Stimulated activated CD4-positive, alpha-beta T cell treated with anti-CD3 and anti-CD28 coated beads, Interleukin-15, amount 100 ng/mL, for 24 hours (primary cell): ENCODE results near the gene MORN1.

ENCODE experiments used
- DNase-seq: peaks from one replicate; pipeline ENCODE4 v3.0.0-alpha.2; 2020

MORN1 gene

DNA sequence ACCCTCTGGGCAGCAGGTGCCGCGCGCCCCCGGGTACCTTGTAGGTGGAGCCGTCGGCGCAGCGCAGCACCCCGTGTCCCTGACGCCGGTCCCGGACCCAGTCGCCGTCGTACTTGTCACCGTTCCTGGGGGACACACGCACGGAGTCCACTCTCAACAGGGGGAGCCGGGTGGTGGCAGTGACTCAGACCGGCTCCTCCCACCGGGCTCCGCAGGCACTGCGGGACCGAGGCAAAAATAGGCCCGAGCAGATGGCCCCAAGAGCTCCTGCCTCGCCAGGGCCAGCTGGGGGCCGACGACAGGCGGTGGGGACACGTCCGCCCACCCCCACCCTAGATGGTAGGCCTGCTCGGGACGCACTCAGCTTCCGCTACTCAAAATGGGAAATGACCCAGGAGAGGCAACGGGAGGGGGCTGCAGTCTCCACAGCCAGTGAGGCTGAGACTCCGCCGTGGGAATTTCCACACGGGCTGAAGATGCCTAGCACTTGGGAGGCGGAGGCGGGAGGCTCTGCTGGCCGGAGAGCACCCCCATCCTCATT is 6.3 kb downstream of the MORN1 start:
- DNase-seq = no peak

GRCh38 chr1:2384130-2384860 is 7.1 kb downstream of the MORN1 start:
- DNase-seq = no peak

DNA sequence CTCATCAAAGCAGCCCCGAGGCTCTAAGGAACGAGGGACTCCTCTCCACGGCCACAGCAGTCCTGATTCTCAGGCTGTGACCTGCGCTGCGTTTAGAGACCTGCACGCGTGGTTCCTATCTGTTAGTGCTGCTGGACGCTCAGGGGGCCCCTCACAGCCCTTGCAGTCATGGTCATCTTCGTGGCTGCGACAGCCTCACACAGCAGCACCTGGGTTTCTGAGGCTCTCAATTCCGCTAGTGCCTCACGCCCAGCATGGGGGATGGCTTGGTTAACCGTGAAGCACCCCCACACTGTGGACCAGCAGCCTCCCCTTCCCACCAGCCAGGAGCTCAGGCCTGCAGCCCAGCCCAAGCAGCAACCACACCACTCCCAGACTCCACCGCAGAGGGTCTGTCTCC is 7.8 kb downstream of the MORN1 start:
- DNase-seq = no peak

GRCh38 chr1:2382621-2383361 is 8.6 kb downstream of the MORN1 start:
- peak; percentile 55 for DNase-seq

DNA sequence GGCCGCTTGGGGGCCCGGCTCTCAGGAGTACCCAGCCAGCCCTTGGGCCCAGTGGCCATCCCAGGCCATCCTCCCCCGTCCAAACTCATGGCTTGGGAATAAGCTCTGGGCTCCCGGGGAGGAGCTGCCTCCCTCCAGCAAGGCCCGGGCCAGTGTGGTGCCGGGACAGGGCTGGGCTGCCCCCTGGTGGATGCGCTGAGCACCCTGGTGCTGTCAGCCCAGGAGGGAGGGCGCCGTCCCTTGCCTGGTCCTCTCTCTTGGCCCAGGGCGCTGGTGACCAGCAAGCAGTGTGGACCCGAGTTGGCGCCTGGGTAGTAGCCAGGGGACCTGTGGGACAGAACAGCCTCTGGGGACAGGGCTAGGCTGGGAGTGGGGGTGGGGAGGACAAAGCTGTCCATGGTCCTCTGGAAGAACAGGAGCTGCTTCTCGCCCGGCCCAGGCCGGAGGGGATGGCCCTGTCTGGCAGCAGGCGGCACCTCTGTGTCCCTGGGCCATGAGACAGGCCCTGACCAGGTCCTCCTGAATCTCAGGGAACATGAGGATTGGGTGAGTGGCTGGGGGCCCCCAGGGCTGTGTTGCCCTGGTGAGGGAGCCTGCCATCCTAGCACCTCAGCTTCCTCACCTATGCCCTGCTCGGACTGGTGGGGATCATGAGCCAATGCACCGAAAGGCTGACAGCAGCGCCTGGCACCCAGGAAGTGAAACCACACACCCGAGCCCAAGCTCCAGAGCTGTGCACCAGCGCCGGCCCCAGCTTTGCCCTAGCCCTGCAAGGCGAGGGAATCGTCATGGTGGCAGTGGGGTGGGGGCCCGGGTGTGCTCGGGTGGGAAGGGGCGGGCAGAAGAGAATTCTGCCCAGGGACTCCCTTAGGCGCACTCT is 9.4 kb downstream of the MORN1 start:
- peak; percentile 85 for DNase-seq

GRCh38 chr1:2380816-2381591 is 10.3 kb downstream of the MORN1 start:
- DNase-seq = no peak

GRCh38 chr1:2379733-2380404 is 11.5 kb downstream of the MORN1 start:
- DNase-seq = no peak

DNA sequence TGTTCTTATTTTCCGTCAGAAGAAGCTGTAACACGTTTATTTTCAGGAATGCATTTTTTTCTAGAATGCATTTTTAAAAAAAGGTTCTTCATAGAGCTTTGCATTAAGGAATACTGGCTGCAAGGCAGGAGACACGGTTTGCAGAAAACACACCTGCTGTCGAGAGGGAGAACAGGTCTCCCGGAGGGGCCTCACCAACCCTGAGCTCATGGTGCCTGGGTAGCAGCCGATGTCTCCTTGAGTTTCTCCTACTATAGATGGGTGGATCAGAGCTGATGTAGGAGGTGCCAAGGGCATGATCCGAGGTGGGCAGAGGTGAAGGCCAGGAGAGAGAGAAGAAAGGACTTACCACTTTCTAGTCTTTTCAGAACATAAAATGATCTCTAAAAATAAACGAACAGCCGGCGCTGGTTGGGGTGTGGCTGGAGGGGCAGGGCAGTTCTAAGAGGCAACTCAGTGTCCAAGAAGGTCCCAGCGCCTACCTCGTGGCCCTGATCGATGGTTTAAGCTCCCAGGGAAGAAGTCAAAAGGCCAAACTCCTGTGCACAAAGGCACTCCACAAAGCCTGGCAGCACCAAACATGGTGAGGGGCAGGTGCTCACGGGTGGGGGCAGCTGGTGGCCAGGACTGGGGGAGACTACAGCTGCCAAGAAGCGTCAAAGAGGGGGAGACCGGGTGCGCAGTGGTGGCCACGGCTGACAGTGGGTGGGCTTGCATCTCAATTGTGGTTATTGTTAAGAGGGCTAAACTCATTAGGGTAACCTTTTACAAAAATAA is 12.2 kb downstream of the MORN1 start:
- DNase-seq = no peak

GRCh38 chr1:2378441-2378851 is 12.9 kb downstream of the MORN1 start:
- no peak for DNase-seq

DNA sequence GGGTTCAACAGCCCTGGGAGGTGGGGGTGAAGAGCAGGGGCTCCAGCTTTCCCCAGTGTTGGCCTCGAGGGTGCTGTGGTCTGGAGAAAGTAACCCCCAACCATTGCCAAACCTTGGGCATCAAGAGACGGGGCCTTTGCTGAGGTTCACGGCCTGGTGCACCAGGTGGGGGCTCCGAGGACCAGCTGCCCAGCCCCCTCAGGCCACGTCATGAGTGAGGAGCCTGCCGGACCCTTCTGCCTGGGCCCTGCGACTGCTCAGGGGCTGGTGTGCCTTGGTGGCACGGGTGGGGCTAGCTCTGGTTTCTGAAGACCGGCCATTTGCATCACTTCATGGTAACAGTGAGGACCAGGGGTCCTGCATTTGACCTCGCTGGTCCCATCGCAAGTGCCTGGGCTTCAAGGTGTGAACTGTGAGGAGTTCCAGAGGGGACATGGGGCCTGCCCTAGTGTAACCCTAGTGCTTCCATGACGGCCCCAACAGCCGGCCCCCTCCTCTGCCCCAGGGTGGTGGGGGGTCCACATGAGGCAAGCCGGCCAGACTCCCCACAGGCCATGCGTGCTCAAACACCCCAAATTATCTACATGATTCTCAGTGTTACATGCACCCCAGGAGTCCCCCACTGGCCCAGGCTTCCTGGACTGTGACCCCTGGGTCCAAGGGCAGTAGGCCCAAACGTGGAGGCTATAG is 13.5 kb downstream of the MORN1 start:
- no peak for DNase-seq

- no peak for DNase-seq
Measured at GRCh38 chr1:2376931-2377672, 14.3 kb downstream of the MORN1 start.

DNA sequence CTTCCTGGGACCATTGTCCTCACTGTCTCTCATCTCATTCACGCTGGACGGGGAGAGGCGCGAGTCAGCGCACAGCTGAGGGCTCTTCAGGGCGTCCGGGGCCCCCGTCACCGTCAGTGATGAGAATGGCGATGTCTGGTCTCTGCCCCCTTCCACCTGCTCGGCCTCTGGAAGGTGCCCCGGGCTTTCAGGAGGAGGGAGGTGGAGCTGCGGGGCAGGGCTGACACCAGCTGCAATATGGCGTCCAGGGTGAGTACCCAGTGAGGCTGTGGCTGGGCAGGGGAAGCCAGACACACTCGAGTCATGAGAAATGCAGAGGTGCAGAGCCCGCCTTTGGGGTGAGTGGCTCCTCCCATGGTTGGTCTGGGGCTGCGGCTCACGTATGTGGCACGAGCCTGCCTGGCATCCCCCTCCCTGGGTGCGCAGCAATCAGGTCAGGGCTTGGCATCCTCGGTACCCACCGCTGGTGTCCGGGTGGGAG is 15.1 kb downstream of the MORN1 start:
- no peak for DNase-seq

- no peak for DNase-seq
Measured at GRCh38 chr1:2375923-2376260, 15.5 kb downstream of the MORN1 start.

- DNase-seq = no peak
Measured at GRCh38 chr1:2375246-2375922, 16.0 kb downstream of the MORN1 start.

DNA sequence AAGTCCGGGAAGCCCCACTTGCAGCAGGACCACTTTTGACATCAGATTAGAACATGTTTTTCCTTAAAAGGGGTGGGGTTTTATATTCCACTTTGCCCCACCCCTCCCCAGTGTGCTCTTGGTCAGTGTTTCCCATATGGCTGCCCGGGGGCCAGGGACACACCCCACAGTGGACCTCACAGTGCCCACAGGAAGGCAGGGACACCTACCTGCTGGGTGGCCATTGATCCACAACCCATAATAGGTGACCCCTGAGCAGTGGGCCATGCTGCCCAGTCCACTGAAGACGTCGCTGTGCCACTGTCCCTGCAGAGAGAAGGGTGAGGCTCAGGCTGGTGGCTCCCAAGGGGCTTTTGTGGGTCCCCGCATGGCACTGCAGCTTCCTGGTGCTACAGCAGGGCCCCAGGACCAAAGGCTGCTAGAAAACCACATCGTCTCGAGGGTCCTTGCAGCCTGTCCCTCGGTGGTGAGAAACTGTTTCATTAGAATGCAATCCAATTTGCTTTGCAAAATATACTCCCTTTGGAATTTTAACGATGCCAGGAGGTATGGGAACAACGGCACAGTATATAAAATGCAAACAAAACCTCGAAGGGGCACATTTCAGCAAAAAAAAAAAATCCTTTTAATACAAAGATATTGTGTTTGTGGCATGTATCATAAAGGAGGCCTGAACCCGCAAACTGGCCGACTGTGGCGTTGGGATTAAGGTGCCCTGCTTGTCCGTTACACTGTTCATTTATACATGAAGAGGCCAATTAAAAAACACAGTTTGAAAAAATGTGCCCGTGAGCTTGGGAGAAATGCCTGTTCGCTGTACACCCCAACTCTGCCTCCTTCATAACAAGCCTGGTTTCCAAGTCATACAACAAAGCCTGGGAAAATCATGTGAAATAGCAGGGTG is 16.9 kb downstream of the MORN1 start:
- DNase-seq = no peak

DNA sequence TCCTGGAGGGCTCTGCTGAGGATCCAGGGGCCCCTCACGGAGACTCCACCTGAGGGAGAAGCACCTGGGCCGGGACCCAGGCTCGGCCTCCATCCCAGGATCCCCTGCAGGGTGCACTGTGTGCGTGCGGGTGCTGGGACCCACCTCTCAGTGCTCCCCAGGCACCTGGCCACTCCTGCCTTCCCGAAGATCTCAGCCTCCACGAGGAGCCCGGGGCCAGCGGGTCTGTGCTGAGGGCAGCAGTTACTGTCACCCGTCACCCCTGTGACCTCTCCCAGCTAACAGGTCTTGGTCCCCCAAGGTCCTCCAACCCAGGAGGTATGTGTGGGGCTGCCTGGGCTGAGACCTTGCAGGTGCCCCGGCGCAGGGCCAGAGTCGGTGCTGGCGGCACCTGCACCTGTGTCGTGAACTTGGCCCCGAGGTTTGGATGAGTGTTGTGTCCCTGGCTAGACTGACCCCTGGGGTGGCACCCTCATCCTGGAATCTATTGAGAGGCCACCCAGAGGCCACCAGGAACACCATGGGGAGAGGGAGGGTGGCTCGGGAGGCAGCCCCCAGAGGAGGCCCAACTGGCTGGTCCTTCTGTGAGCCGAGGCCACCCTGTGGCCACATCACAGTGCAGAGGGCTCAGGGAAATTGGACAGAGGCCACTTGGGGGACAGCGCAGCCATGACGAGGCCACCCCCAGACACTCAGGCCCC is 17.7 kb downstream of the MORN1 start:
- no peak for DNase-seq
